Hepatocyte (in vitro differentiated cells): ENCODE measurements around the gene SVIL.

ENCODE experiments used
- EZH2 ChIP-seq: fragments of 200-600 bp; sonication (generic); IDR thresholded peaks from 2 replicates; pipeline ENCODE4 v1.6.1; 2016; ENCODE audit warnings: antibody characterized with exemption, mild to moderate bottlenecking, borderline replicate concordance
- EZH2phosphoT487 ChIP-seq: fragments of 200-600 bp; sonication (generic); IDR thresholded peaks from one replicate; pipeline ENCODE4 v1.6.1; 2018; ENCODE audit warnings: antibody characterized with exemption, mild to moderate bottlenecking, low read depth, moderate library complexity; ENCODE audit not compliant: unreplicated experiment, severe bottlenecking
- TF ChIP-seq, protein P1 (sequence below): fragments of 200-600 bp; sonication (generic); IDR thresholded peaks from 2 replicates; pipeline ENCODE4 v1.5.1; 2016; ENCODE audit warnings: antibody characterized with exemption, mild to moderate bottlenecking; ENCODE audit not compliant: poor library complexity

DNA sequence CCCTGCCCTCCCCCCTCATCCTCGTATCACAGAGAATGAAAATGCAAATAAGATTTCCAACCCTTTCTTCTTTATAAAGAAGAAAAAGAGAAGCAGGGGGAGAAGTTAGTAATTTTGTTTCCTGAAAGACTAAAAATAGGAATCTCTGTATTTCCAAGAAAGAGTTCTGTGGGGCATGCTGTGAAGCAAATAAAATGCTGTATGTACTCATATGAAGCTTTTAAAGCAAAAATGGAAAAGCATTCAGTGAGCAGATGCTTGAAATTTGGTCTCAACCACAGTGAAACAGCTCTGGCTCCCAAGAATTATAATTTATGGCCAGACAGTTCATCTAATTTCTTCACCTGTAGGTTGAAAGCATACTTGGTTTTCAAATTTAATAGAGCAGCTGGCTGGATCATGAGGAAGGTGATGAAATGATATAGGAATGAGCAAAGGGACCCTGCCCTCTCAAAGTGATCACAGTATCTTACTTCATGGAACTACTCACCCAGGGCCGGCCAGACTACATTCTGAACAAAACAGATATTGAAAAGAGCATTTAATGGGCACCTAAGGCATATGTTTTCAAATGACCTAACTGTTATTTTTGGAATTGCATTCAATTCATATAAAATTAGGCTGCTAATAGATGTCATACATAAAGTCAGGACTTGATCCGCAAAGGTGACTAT lies 31.4 kb downstream of the SVIL start:
- no peak for TF ChIP-seq EZH2phosphoT487
- TF ChIP-seq, protein P1, sequence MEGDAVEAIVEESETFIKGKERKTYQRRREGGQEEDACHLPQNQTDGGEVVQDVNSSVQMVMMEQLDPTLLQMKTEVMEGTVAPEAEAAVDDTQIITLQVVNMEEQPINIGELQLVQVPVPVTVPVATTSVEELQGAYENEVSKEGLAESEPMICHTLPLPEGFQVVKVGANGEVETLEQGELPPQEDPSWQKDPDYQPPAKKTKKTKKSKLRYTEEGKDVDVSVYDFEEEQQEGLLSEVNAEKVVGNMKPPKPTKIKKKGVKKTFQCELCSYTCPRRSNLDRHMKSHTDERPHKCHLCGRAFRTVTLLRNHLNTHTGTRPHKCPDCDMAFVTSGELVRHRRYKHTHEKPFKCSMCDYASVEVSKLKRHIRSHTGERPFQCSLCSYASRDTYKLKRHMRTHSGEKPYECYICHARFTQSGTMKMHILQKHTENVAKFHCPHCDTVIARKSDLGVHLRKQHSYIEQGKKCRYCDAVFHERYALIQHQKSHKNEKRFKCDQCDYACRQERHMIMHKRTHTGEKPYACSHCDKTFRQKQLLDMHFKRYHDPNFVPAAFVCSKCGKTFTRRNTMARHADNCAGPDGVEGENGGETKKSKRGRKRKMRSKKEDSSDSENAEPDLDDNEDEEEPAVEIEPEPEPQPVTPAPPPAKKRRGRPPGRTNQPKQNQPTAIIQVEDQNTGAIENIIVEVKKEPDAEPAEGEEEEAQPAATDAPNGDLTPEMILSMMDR, result no peak
- TF ChIP-seq EZH2, result no peak
